ENCODE data around the gene TOMM7.
A peak's percentile ranks its signal among the peaks of the same experiment; 100 is the strongest.
"Not testable (repeated sequence)": the region's sequence is repeated elsewhere in the genome, so short reads cannot be mapped to it uniquely, and the experiment has no call there.

The TOMM7 gene

DNA sequence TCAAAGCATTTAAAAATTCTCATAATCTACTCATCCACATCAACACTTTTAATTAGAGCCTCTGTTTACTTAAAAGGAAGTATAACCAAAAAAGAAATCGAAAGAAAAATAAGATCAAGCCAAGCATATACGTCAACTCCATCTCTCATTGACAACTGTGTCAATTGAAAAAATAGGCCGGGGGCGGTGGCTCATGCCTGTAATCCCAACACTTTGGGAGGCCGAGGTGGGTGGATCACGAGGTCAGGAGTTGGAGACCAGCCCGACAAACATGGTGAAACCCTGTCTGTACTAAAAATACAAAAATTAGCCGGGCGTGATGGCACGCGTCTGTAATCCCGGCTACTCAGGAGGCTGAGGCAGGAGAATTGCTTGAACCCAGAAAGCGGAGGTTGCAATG, 32.0 kb downstream of the TOMM7 start:
- not testable (repeated sequence) for H3K4me3 Mint-ChIP-seq, H3K9me3 Mint-ChIP-seq, H3K27ac Mint-ChIP-seq, H3K36me3 Mint-ChIP-seq, ATAC-seq, H3K4me1 Mint-ChIP-seq, H3K27me3 Mint-ChIP-seq

- Mint-ChIP-seq H3K4me1 (no peaks in the 10 kb centered on the region), H3K27me3 (no peaks in the 10 kb centered on the region), H3K9me3 (no peaks in the 10 kb centered on the region), H3K36me3 (no peaks in the 10 kb centered on the region), H3K4me3 (no peak overlapping the region), H3K27ac (no peak overlapping the region)
- ATAC-seq: no peak
Observed at GRCh38 chr7:22787951-22788350, 34.7 kb downstream of the TOMM7 start.

DNA sequence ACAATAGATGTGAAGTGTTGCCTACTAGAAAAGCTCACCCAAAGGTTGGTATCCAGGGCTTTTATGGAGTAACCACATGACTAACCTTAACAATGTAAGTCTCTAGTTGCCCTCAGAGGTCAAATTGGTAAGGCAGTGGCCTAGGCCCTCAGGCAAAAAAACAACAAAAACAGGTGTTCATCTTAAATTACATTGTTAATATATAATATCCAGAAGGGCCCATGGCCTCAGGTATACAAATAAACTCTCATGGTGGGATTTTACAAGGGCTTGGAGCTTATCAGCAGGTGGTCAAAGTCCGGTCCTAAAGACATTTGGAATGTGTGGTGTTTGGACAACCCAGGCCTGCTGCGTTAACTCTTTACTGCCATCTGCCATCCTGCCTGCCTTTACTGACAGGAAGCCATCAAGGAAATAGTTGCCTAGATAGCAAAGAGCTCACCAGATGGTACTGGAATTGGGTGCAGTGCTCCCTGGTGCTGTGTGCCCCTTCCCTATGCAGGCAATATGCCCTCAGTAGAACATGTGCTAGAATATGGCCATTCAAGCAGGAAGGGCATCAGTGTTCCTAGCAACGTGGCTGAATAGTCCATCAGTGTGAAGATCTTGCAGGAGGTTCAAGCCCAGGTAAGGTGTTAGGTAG, 36.2 kb downstream of the TOMM7 start:
- H3K27ac Mint-ChIP-seq: no peak overlapping the region
- no peaks in the 10 kb centered on the region for H3K36me3 Mint-ChIP-seq
- no peaks in the 10 kb centered on the region for H3K9me3 Mint-ChIP-seq
- ATAC-seq: no peak
- H3K4me1 Mint-ChIP-seq: no peaks in the 10 kb centered on the region
- H3K4me3 Mint-ChIP-seq: no peak overlapping the region
- H3K27me3 Mint-ChIP-seq: no peaks in the 10 kb centered on the region

GRCh38 chr7:22784346-22784745, 38.3 kb downstream of the TOMM7 start:
- H3K9me3 Mint-ChIP-seq: no peaks in the 10 kb centered on the region
- ATAC-seq: no peak
- no peak overlapping the region for H3K4me3 Mint-ChIP-seq
- no peak overlapping the region for H3K27ac Mint-ChIP-seq
- H3K4me1 Mint-ChIP-seq: no peaks in the 10 kb centered on the region
- no peaks in the 10 kb centered on the region for H3K27me3 Mint-ChIP-seq
- no peaks in the 10 kb centered on the region for H3K36me3 Mint-ChIP-seq

GRCh38 chr7:22783421-22783820, 39.2 kb downstream of the TOMM7 start:
- H3K27ac Mint-ChIP-seq: no peak overlapping the region
- H3K9me3 Mint-ChIP-seq: no peaks in the 10 kb centered on the region
- ATAC-seq: no peak
- no peaks in the 10 kb centered on the region for H3K36me3 Mint-ChIP-seq
- H3K27me3 Mint-ChIP-seq: no peaks in the 10 kb centered on the region
- H3K4me3 Mint-ChIP-seq: no peak overlapping the region
- H3K4me1 Mint-ChIP-seq: no peaks in the 10 kb centered on the region

- no peaks in the 10 kb centered on the region for H3K4me1 Mint-ChIP-seq
- H3K27me3 Mint-ChIP-seq: no peaks in the 10 kb centered on the region
- H3K4me3 Mint-ChIP-seq: no peak overlapping the region
- no peaks in the 10 kb centered on the region for H3K36me3 Mint-ChIP-seq
- no peak overlapping the region for H3K27ac Mint-ChIP-seq
- H3K9me3 Mint-ChIP-seq: no peaks in the 10 kb centered on the region
- ATAC-seq: peak; percentile 86
Observed at GRCh38 chr7:22782616-22783232, 39.9 kb downstream of the TOMM7 start.

DNA sequence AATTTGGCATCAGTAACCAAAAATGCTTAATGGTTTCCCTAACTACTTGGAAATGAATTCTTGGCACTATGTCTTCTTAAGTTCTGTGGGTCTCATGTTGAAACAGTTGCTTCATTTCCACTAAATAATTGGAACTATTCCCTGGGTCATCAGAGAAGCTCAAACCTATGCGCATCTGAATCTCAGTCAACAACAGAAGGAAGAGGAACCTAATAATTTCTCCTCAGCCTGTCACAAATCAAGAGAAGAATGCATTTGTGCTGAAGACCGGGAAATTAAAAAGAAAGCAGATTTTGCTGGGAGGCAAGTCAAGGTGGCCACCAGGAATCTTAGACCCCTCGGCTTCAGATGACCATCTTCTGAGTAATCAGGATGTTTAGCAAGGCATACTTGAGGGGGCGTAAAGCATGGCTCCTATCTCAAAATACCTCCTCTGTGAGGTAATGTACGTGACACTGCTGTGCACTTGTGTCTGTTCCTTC, 41.4 kb downstream of the TOMM7 start:
- no peak overlapping the region for H3K4me3 Mint-ChIP-seq
- no peaks in the 10 kb centered on the region for H3K4me1 Mint-ChIP-seq
- ATAC-seq: no peak
- H3K9me3 Mint-ChIP-seq: no peaks in the 10 kb centered on the region
- H3K27me3 Mint-ChIP-seq: no peaks in the 10 kb centered on the region
- H3K36me3 Mint-ChIP-seq: no peaks in the 10 kb centered on the region
- no peak overlapping the region for H3K27ac Mint-ChIP-seq

GRCh38 chr7:22779730-22780323, 42.8 kb downstream of the TOMM7 start:
- not testable (repeated sequence) for H3K4me3 Mint-ChIP-seq, H3K36me3 Mint-ChIP-seq, H3K4me1 Mint-ChIP-seq, ATAC-seq, H3K27ac Mint-ChIP-seq, H3K27me3 Mint-ChIP-seq, H3K9me3 Mint-ChIP-seq

GRCh38 chr7:22776964-22777363, 45.7 kb downstream of the TOMM7 start:
- Mint-ChIP-seq H3K36me3 (no peaks in the 10 kb centered on the region), H3K4me3 (no peak overlapping the region), H3K9me3 (no peaks in the 10 kb centered on the region), H3K4me1 (no peaks in the 10 kb centered on the region), H3K27ac (no peak overlapping the region), H3K27me3 (no peaks in the 10 kb centered on the region)
- no peak for ATAC-seq

- Mint-ChIP-seq H3K27me3 (peaks cover 13% of the 10 kb centered on the region), H3K4me1 (no peaks in the 10 kb centered on the region), H3K9me3 (no peaks in the 10 kb centered on the region), H3K27ac (no peak overlapping the region), H3K4me3 (no peak overlapping the region), H3K36me3 (no peaks in the 10 kb centered on the region)
- ATAC-seq: no peak
Observed at GRCh38 chr7:22772885-22773284, 49.8 kb downstream of the TOMM7 start.

DNA sequence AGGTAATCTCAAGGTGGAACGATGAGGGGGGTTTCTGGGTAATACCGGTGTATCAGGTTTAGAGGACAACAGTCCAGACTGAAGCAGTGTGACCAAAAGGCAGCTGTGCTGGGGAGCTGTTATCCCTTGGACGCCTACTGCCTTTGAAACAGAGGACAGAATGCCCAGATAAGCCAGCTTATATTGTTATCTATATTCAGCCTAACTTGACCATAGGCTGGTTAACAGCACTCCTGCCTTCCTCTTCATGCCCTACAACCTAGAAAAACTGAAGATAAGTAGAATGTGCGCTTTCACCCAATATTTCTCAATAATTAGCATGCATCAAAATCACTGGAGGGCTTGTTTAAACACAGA, 50.8 kb downstream of the TOMM7 start:
- H3K27me3 Mint-ChIP-seq: peaks cover 13% of the 10 kb centered on the region
- no peaks in the 10 kb centered on the region for H3K36me3 Mint-ChIP-seq
- H3K4me1 Mint-ChIP-seq: no peaks in the 10 kb centered on the region
- H3K9me3 Mint-ChIP-seq: no peaks in the 10 kb centered on the region
- no peak overlapping the region for H3K4me3 Mint-ChIP-seq
- H3K27ac Mint-ChIP-seq: no peak overlapping the region
- ATAC-seq: no peak

- Mint-ChIP-seq H3K4me3 (no peak overlapping the region), H3K4me1 (peaks cover 2% of the 10 kb centered on the region), H3K27me3 (peaks cover 13% of the 10 kb centered on the region), H3K9me3 (no peaks in the 10 kb centered on the region), H3K36me3 (no peaks in the 10 kb centered on the region), H3K27ac (no peak overlapping the region)
- no peak for ATAC-seq
Observed at GRCh38 chr7:22771194-22771871, 51.3 kb downstream of the TOMM7 start.

DNA sequence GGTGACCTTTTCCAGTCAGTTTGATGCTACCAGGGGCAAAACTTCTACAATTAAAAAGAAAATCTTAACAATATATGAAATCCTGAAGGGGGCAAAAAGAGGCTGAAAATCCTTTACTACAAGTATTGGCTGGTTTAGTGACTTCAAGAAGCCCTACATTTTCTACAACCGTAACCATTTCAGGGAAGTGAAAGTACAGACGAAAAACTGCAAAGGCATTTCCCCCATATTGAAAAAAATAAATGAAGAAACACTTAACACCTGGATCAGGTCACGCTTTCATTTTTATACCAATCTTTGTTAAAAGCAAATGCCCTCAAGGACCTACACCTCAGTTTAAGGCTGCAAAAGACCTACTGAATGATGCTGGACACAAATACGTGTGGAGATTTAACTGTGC, 57.0 kb downstream of the TOMM7 start:
- Mint-ChIP-seq H3K36me3 (no peaks in the 10 kb centered on the region), H3K4me3 (no peak overlapping the region), H3K9me3 (no peaks in the 10 kb centered on the region), H3K4me1 (peaks cover 16% of the 10 kb centered on the region), H3K27me3 (peaks cover 4% of the 10 kb centered on the region), H3K27ac (peak overlapping the region; percentile 27)
- ATAC-seq: peak; percentile 69

Measured in stimulated activated memory B cell treated with anti-CD40 and anti-IgM and Interleukin-4, amounts not matched to agents 10 μg/mL and 1 μg/mL and 100 μg/mL, for 72 hours (primary cell).